NOMO-1 (cell line): Measurements from ENCODE around the gene INO80B.
"Not testable (repeated sequence)": the region's sequence is repeated elsewhere in the genome, so short reads cannot be mapped to it uniquely, and the experiment has no call there.

ENCODE experiments used
- DNase-seq, 2 experiments: peaks; one replicate each; lab custom pipeline; 2025; ENCODE audit not compliant: unreplicated experiment in 2 of 2; lab: John Stamatoyannopoulos, UW

INO80B gene

DNA sequence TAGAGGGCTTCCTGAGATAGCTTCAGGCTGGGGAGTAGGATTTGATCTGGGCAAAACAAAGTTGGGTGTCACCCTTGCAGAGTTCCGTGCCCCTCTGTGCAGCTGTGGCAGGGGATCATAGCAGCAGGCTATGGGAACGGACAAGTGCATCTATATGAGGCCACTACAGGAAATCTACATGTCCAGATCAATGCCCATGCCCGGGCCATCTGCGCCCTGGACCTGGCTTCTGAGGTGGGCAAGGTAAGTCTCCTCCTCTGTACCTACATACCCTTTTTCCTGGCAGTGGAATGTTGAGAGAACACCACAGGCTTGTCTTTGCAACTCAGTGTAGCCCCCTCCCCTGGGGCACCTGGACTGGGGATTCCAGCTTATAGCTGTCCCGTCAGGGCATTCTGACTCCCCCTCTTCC is 29.9 kb upstream of the INO80B start:
- no peak for DNase-seq

DNA sequence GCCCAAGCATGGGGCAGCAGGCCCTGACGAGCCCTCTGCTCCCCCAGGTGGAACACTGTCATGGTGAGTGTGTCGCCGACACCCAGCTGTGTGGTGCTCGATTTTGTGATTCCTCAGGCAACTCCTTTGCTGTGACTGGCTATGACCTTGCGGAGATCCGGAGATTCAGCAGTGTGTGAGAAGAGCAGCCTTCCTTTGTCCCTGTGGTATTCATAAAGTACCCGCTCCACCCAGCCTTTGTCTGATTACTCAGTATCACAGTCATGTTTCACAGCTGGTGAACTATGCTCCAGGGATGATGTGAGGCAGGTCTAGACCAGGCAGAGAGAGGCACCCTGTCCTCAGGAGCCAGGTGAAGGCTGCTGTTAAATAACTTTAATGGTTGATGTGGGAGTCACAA is 29.4 kb upstream of the INO80B start:
- no peak for DNase-seq

DNA sequence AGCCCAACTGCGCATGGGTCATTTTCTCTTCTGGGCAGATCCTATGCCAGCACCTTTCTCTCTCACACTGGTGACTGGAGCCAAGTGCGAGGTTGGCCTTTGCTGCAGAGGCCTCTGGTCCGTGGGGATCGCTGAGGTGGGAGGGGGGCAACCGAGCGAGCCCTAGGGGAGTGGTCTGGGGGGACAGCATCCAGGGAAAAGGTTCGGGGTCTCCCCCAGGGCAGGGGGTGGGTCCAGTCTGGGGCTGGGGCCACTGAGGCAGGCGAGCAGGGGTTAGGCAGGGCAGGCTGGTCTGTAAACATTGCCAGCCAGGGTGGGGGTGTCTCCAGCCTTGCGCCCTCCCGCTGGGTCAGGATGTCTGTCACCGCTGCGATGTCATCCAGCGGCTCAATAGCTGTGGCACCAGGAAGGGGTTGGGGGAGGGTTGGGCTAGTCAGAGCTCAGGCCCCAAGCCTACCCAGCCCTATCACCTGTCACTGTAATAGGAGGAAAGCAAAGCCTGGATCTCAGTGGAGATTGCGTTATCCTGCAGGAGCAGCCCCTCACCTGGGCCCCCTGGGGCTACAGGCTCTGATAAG is 28.6 kb upstream of the INO80B start:
- DNase-seq = no peak

GRCh38 chr2:74427551-74427950 is 27.3 kb upstream of the INO80B start:
- no peak for DNase-seq

- no peak for DNase-seq
Observed at GRCh38 chr2:74428675-74429074, 26.2 kb upstream of the INO80B start.

DNA sequence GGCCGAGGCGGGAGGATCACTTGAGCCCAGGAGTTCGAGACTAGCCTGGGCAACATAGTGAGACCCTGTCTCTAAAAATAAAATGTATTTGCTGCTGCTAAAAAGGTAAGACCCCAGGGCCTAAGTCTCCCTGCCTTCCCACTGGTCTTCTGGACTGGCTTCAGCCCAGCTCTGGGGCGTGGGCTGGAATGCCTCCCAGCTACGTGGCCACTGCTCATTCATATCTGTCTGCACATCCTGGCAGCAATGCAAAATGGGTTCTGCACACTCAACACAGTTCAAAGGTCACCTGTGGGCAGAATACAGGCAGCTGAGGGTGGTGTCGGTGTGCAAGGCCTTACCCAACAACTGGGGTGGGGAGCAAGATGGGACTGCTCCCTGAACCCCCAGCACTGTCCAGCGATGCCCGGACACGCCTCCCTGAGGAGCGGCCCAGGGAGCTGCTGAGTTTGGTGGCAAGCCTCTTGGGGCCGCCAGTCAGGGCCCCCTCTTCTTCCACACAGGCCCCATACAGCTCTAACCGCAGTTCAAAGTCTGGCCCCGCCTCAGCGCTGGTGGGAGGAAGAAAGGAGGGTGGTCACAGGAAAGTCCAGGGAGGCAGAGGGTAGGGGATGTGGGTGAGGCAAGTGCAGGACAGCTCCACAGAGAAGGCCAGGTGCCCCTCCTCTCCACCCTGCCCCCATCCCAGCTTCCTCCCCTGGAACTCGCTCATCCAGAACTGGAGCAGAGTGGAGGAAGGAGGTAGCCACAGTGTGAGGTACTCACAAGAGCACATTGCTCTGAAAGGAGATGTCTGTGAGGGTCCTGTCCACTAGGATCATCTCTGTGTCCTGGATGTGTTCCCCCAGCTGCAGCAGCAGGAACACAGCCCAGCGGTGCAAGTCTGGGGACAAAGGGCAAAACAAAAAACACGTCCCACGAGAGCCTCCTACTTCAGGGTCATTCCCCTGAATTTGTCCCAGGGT is 25.1 kb upstream of the INO80B start:
- no peak for DNase-seq

- no peak for DNase-seq
Observed at GRCh38 chr2:74430502-74430901, 24.4 kb upstream of the INO80B start.

DNA sequence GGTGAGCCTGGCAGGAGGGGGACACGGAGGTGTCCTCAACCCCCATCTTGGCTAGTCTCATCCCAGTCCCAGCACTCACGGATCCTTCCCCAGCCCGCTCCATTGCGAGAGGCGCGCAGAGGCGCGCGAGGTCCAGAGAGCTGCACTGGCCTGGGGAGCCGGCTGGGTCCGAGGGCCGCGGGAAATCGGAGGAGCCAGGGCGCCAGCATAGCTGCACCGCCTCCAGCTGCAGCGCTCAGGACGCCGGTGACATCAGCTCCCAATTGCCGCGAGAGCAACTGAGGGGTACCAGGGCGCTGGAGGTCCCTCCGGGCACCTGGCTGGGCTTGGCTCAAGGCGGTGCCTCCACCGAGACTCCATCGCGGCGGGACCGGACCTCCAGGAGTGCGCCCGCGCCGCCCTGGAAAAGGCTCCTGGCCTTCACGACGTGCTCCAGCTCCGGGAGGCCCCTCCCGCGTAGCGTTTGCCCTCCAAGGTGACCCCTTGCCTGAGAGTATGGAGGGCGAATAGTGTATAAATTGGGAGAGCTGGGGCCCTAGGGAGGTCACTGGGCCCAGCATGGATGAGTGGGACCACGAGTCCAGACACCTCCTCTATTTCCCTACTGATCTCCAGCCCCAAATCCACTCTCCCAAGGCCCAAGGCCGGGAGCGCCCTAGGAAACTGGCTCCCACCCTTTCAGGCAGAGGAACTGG is 18.6 kb upstream of the INO80B start:
- DNase-seq = no peak

DNA sequence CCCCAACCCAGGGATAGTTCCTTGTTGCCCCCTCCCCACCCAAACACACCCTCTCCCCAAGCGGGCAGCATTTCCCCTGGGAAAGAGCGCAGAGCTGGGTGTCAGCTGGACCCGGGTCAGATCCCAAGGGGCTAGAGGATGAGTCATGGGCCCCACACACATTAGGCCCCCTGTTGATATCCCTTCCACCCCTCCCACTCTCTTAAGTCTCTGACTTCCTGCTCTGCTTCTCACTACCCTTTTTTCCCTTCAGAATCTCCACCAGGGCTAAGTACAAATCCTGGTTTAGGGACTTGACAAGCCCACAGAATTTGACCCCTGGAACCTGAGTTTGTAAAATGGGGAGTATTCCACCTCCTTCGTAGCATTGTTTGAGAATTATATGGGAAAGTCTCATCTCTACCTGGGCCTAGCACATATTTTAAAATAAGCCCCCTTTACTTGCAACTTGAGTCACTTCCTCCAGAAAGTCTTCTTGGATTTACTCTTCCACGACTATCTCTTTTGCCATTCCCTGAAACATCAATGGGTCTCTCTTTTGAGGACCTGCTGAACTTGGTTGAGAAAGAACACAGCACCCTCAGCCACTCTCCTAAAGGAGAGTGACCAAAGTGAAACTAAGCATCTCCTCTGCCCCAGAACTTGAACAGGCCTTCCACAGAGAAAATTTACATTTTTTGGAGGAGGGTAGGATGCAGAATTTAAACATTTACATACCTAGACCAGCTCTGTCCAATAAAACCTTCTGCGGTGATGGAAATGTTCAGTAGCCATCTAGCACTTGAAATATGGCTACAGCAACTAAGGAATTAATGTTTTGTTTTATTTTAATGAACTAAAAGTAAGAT is 17.8 kb upstream of the INO80B start:
- no peak for DNase-seq

DNA sequence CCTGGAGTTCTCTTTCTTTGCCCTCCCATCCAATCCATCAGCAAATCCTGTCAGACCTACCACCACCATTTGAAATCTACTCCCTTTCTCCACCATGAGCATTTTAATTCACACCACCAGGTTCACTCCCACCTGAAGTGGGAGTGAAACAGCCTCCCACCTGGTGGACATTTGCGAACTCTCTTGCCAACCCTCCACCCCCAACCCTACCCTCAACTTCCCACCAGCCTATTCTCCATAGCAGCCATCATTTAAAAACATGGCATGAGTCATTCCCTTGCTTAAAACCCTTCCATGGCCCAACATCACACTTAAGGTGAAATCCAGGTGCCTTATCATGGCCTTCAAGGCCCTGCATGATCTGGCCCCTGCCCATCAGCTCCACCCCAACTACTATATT is 16.6 kb upstream of the INO80B start:
- DNase-seq = no peak

GRCh38 chr2:74439373-74439772 is 15.5 kb upstream of the INO80B start:
- DNase-seq = no peak

DNA sequence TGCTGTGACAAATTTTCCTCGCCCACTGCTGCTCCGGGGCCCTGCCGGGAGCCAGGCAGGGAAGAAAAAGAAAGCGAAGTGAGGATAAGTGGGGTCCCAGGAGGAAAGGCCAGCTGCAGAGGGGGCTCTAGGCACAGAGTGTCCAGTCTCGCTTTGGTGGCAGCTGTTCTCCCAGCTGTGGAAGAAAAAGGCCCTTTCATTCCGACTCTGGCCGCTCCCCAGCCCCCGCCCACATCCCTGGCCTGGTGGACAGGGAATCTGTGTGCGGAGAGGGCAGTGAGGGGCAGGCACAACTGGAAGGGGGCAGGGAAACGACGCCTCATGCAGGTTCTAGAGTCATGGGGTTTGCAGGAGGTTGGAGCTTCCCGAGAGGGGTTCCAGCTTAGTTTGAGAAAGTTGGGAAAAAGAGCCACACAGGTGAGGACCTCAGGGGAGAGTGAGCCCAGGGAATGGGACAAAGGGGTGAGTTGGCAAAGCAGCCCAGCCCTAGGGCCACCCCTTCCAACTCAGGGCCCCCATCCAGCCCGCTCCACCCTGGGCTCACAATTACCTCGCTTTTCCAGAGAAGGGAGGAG is 15.0 kb upstream of the INO80B start:
- no peak for DNase-seq

GRCh38 chr2:74440378-74441169 is 14.3 kb upstream of the INO80B start:
- peak; percentile 63 to 86 for DNase-seq

DNA sequence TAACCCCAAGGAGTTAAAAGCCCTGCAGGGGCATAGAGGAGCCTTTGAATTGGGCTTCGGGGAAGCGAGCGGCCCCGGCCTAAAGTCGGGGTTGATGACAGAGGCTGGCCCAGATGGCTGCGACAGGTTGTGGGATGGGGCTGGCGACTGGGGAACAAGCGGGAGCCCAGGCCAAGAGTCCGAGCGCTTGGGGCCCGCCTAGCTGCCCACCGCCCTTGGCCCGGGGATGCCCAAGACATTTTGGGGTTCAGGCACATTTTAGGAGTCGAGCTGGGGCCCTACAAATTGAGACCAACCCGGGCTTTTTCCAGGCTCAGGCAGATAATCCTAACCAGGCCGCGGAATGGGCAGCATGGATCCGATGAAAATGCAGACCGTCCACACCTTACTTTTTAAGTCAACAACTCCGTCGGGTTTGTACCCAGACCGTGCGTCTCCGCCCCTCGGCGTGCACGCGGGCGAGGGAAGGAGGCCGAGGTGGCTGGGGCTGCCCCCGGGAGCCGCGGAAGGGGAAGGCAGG is 13.7 kb upstream of the INO80B start:
- no peak for DNase-seq

- DNase-seq = no peak
Observed at GRCh38 chr2:74441690-74442482, 13.0 kb upstream of the INO80B start, which contains the start of gene RTKN. Gene RTKN (minus strand): TSS chr2:74441937. CDS start chr2:74441816, 121 bp downstream.

DNA sequence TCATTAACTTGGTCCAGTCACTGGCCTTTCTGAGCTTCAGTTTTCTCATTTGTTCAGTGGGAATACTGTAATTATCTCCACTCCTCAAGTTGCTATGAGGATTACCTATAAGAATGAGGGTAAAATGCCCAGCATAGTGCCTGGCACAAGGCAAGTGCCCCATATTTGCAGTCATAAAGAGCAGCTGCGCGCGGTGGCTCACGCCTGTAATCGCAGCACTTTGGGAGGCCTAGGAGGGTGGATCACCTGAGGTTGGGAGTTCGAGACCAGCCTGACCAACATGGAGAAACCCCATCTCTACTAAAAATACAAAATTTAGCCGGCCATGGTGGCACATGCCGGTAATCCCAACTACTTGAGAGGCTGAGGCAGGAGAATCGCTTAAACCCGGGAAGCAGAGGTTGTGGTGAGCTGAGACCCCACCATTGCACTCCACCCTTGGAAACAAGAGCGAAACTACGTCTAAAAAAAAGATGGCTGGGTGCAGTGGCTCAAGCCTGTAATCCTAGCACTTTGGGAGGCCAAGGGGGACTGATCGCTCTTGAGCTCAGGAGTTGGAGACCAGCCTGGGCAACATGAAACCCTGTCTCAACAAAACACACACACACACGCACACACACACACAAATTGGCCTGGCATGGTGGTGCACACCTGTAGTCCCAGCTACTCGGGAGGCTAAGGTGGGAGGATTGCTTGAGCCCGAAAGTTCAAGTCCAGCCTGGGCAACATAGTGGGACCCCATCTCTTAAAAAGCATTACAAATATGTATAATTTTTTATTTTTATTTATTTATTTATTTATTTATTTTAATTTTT is 12.2 kb upstream of the INO80B start:
- not testable (repeated sequence) for DNase-seq

GRCh38 chr2:74444498-74445318 is 10.2 kb upstream of the INO80B start:
- DNase-seq = no peak
